K562 (cell line): ENCODE data around the gene SCIN. TPM values are rescaled to one million over a fixed set of nuclear protein-coding genes. Genes with fewer than 3 reads are reported as not detected.
"Not testable (repeated sequence)": the region's sequence is repeated elsewhere in the genome, so short reads cannot be mapped to it uniquely, and the experiment has no call there.

Experiments used
- ATAC-seq: fragments of 200-7000 bp; cut with Tn5 transposase; 3 replicates; pipeline ENCODE4 v1.9.1; 2020; ENCODE audit warnings: moderate library complexity
- BruUV-seq: library from RNA; stranded (reverse); fragments of 400-500 nt; replicated peaks from 2 replicates; lab custom pipeline; 2021; lab: Mats Ljungman, UMichigan
- CTCF ChIA-PET: fragments of 300-600 bp; formaldehyde crosslinking; extraction: SDS; loops from one replicate; lab custom pipeline; 2021; ENCODE audit warnings: low intra/inter-chr PET ratio; lab: Yijun Ruan, JAX
- POLR2A ChIA-PET: fragments of 300-600, 350-650 bp; sonication (Branson Sonifier 250); formaldehyde crosslinking; extraction: SDS; loops from one replicate; lab custom pipeline; 2021; ENCODE audit warnings: antibody characterized with exemption, inconsistent platforms; lab: Yijun Ruan, JAX
- DNase-seq, 4 experiments: peaks; one replicate each; pipeline versions ENCODE4 v3.0.0 to v3.0.0-alpha.2; 2011 to 2018; ENCODE audit warnings: low spot score in 3 of 4, mixed read lengths in 3 of 4; ENCODE audit errors: extremely low read depth in 1 of 4
- FAIRE-seq: peaks from 2 replicates; lab custom pipeline; 2011; peaks lifted over from hg19 to GRCh38; lab: Jason Lieb, UNC
- H2AFZ ChIP-seq: 2 replicates; pipeline ENCODE4 v1.6.0; 2011; ENCODE audit warnings: low read depth, low read length, control low read depth, inconsistent platforms
- H3K27ac ChIP-seq: fragments of 200-600 bp; 3 replicates; pipeline ENCODE4 v1.8.0; 2011; ENCODE audit warnings: low read depth, mild to moderate bottlenecking, control low read depth, inconsistent platforms, low read length, moderate library complexity, mixed read lengths; ENCODE audit errors: extremely low read depth
- H3K27me3 ChIP-seq, 2 experiments: fragments of 300-600 bp in 1 of 2; 2 replicates in 1 of 2; 3 replicates in 1 of 2; pipeline versions ENCODE4 v1.6.0 to v1.8.0; 2011; ENCODE audit warnings: inconsistent platforms in 2 of 2, low read length in 2 of 2, mild to moderate bottlenecking in 1 of 2, mixed read lengths in 1 of 2, moderate library complexity in 1 of 2; ENCODE audit not compliant: control insufficient read depth in 2 of 2, insufficient read depth in 2 of 2
- H3K36me3 ChIP-seq: fragments of 300-600 bp; 3 replicates; pipeline ENCODE4 v1.8.0; 2011; ENCODE audit warnings: mild to moderate bottlenecking, low read length, inconsistent platforms; ENCODE audit not compliant: control insufficient read depth, insufficient read depth
- H3K4me1 ChIP-seq, 2 experiments: fragments of 200-600 bp in 1 of 2; replicated peaks in 1 of 2; 2 replicates in 1 of 2; 3 replicates in 1 of 2; pipeline versions ENCODE4 v1.5.1 to v1.8.0; 2011; ENCODE audit warnings: inconsistent platforms in 2 of 2, low read length in 2 of 2, mild to moderate bottlenecking in 1 of 2, mixed read lengths in 1 of 2, moderate library complexity in 1 of 2; ENCODE audit not compliant: control insufficient read depth in 2 of 2, insufficient read depth in 2 of 2
- H3K4me2 ChIP-seq: 2 replicates; pipeline ENCODE4 v1.6.1; 2011; ENCODE audit warnings: low read length, control low read depth, inconsistent platforms, mixed read lengths; ENCODE audit not compliant: insufficient read depth
- H3K4me3 ChIP-seq: fragments of 200-600 bp; sonication (generic), shearing (Covaris generic); 2 replicates; pipeline ENCODE4 v1.5.1; 2016; ENCODE audit warnings: control low read depth, inconsistent platforms
- H3K79me2 ChIP-seq: fragments of 200-600 bp; 3 replicates; pipeline ENCODE4 v1.8.0; 2011; ENCODE audit warnings: low read length, inconsistent platforms; ENCODE audit not compliant: control insufficient read depth, insufficient read depth
- H3K9ac ChIP-seq, 2 experiments: 2 replicates each; pipeline versions ENCODE4 v1.6.0 to v1.6.1; 2011; ENCODE audit warnings: low read depth in 2 of 2, low read length in 2 of 2, control low read depth in 1 of 2, inconsistent platforms in 1 of 2, mild to moderate bottlenecking in 1 of 2, mixed read lengths in 1 of 2; ENCODE audit not compliant: insufficient read depth in 1 of 2
- H3K9me1 ChIP-seq: one replicate; pipeline ENCODE4 v1.6.0; 2011; ENCODE audit warnings: inconsistent platforms, mild to moderate bottlenecking, low read length, moderate library complexity; ENCODE audit not compliant: control insufficient read depth, insufficient read depth
- H3K9me3 ChIP-seq: replicated peaks from 2 replicates; pipeline ENCODE4 v1.5.1; 2011; ENCODE audit warnings: low read depth, low read length, inconsistent platforms; ENCODE audit not compliant: control insufficient read depth, insufficient read depth
- H4K20me1 ChIP-seq: replicated peaks from 2 replicates; pipeline ENCODE4 v1.6.1; 2011; ENCODE audit warnings: low read length, inconsistent platforms, mixed read lengths; ENCODE audit not compliant: control insufficient read depth, insufficient read depth
- FOSL1 ChIP-seq: fragments of 200-800 bp; sonication (Bioruptor generic); conservative IDR thresholded peaks from 2 replicates; pipeline ENCODE4 v1.6.1; 2016; ENCODE audit warnings: missing genetic modification characterization, missing compliant biosample characterization
- WGBS: fragments of 100-300 bp; shearing (Covaris generic); methylation state at CpG from one replicate; pipeline ENCODE4 v1.1.6; 2016; ENCODE audit warnings: low coverage, mixed read lengths; ENCODE audit not compliant: insufficient coverage; ENCODE audit errors: missing lambda C conversion rate; 5-methylcytosine and 5-hydroxymethylcytosine counted together
- in situ Hi-C: fragments of 300-500 bp; cut with MboI; formaldehyde crosslinking; loops from 4 replicates; pipeline ENCODE4 v1.15.0; 2018; ENCODE audit warnings: inconsistent platforms, mixed read lengths
- intact Hi-C: fragments of 100-400 bp; cut with micrococcal nuclease; formaldehyde crosslinking; loops from 2 replicates; pipeline ENCODE4 v1.14.2; 2022
- polyA plus RNA-seq, 8 experiments: library from polyadenylated mRNA; depleted of rRNA in 4 of 8; stranded (reverse) in 5 of 8; unstranded in 3 of 8; fragments of >200 nt; fragmentation: Nextera tagmentation in 2 of 8; fragmentation: Illumina TruSeq in 1 of 8; extraction: Ambion mirVana in 2 of 8; extraction: Trizol in 1 of 8; gene quantifications; 2 replicates each; pipeline versions ENCODE4 v1.2.1 to v1.2.3, GENCODE V29; 2011 to 2014; ENCODE audit warnings: inconsistent platforms in 1 of 8, missing spikeins in 1 of 8
- total RNA-seq, 7 experiments: library from RNA; depleted of rRNA in 6 of 7; stranded (reverse); fragments of >200 nt in 6 of 7; fragmentation: Illumina TruSeq in 2 of 7; extraction: Trizol in 2 of 7; gene quantifications; 2 replicates each; pipeline versions ENCODE4 v1.2.1 to v1.2.3, GENCODE V29; 2011 to 2021; ENCODE audit warnings: low replicate concordance in 1 of 7
- TF ChIP-seq, protein P1 (sequence below), 2 experiments: fragments of 450-650 bp in 1 of 2; sonication (generic) in 1 of 2; formaldehyde crosslinking in 1 of 2; IDR thresholded peaks in 1 of 2; conservative IDR thresholded peaks in 1 of 2; 2 replicates each; pipeline versions ENCODE4 v1.6.1 to v1.8.1; 2016 to 2023; ENCODE audit warnings: mild to moderate bottlenecking in 2 of 2, moderate library complexity in 2 of 2, inconsistent platforms in 1 of 2, missing genetic modification reagents in 1 of 2

SCIN gene
- total and polyA plus RNA-seq, 9 of the 15 experiments (the other 6 are each of a cell fraction or from before 2014, with no cell fraction given): 0.67 to 18.2 (median 10.6) TPM

DNA sequence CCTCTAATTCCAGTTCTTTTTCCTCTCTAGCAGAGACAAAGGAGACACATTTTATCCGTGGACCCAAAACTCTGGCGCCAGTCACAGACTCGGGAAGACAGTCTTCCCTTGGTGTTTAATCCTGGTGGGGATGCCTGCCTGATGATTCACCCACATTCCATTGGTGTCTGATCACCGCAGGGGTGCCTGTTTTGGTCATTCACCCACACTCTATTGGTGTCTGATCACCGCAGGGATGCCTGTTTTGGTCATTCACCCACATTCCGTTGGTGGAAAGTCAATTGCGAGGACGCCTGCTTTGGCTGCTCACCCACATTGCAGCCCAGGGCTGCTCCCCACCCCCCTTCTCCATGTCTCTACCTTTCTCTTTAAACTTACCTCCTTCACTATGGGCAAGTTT, 89.9 kb downstream of the SCIN start:
- POLR2A ChIA-PET, H3K27me3 ChIP-seq, H2AFZ ChIP-seq, in situ Hi-C loops, H3K4me2 ChIP-seq, FAIRE-seq, CTCF ChIA-PET, H3K79me2 ChIP-seq, ATAC-seq, BruUV-seq, H3K36me3 ChIP-seq, H3K9me1 ChIP-seq, H3K9ac ChIP-seq, H3K9me3 ChIP-seq, H3K4me3 ChIP-seq, H3K4me1 ChIP-seq, DNase-seq, intact Hi-C loops, H4K20me1 ChIP-seq, H3K27ac ChIP-seq: not testable (repeated sequence)
- peak; percentile 72 for TF ChIP-seq FOSL1 (tag)
- TF ChIP-seq, protein P1, sequence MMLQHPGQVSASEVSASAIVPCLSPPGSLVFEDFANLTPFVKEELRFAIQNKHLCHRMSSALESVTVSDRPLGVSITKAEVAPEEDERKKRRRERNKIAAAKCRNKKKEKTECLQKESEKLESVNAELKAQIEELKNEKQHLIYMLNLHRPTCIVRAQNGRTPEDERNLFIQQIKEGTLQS (IDR thresholded peaks at IDR 0.05): peak; percentile 52; the same call in 1 of the 2 replicates
- TF ChIP-seq, protein P1 (CRISPR knock-in tag; conservative IDR thresholded peaks at IDR 0.05): not testable (repeated sequence)
- 15% methylated on average over 8 of the region's 8 CpGs for WGBS

GRCh38 chr7:12660986-12661385, 90.5 kb downstream of the SCIN start:
- CTCF ChIA-PET, H3K79me2 ChIP-seq, H3K27ac ChIP-seq, H3K9me1 ChIP-seq, H3K9me3 ChIP-seq, H3K4me2 ChIP-seq, H3K27me3 ChIP-seq, POLR2A ChIA-PET, H3K9ac ChIP-seq, ATAC-seq, in situ Hi-C loops, H3K4me1 ChIP-seq, intact Hi-C loops, H4K20me1 ChIP-seq, H2AFZ ChIP-seq, FAIRE-seq, H3K36me3 ChIP-seq, BruUV-seq, H3K4me3 ChIP-seq, DNase-seq: not testable (repeated sequence)
- WGBS: 30% methylated on average over 3 of the region's 3 CpGs
